ENCODE results near the gene EYA2.

EYA2 gene

DNA sequence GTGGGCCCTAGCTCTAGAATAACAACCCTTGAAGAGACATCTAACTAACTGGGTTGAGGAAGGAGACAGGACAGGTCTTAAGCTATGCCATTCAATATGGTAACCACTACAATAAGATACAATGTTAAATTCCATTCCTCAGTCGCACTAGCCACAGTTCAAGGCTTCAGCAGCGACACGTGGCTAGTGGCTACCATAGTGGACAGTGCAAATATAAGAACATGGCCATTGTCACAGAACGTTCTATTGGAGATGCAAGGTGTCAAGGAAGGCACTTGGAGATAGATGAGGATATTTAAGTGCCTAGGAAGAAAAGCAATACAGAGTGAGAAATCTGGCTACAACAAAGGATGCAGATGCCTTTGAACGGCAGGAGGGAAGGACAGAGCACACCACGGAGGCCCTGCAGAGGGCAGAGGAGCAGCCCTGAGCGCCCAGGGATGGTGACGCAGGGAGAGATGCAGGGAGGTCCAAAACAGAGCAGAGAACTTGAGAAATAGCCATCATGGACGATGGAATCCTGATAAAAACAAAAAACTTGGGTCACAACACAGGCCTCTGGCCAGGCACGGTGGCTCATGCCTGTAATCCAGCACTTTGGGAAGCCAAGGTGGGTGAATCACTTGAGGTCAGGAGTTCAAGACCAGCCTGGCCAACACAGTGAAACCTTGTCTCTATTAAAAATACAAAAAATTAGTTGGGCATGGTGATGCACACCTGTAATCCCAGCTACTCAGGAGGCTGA, 321.2 kb downstream of the EYA2 start:
- DNase-seq (ENCODE audit: insufficient read length) = no peak
- FAIRE-seq = no peak
- TF ChIP-seq POLR2AphosphoS5 (IDR thresholded peaks at IDR 0.05; ENCODE audit: low read depth, low read length) = no peak

DNA sequence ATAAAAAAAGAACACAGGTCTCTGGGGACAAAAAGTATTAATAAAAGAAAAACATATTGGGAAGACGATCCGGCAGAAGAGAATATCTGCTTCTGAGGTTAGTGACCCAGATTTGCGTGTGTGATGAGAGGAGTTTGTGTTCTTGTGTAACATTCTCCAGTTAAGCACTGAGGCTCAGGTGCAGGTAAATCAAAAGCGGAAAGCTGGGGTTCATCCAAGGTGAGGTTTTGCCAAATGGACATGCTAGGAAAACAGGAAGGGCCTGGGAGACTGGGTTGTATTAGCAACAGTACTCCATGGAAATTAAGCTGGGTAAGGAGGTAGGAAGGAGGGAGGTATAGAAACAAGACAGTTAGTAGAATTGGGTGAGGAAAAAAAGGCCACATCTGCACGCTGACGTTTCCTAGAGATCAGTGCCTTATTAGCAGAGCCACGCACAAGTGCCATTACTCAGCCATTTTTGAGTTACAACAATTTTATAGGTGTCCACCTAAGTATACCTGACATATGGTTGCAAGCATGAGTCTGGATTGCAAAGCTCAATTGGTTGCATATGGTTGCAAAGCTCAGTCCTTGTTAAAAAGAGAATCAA, 322.3 kb downstream of the EYA2 start:
- no peak for FAIRE-seq
- no peak for DNase-seq (ENCODE audit: insufficient read length)
- TF ChIP-seq POLR2AphosphoS5 (IDR thresholded peaks at IDR 0.05; ENCODE audit: low read depth, low read length) (no peak), POLR2A (IDR thresholded peaks at IDR 0.05; ENCODE audit: low read depth, low read length) (no peak), TAF1 (IDR thresholded peaks at IDR 0.05; ENCODE audit: borderline replicate concordance, low read depth, low read length) (no peak)

DNA sequence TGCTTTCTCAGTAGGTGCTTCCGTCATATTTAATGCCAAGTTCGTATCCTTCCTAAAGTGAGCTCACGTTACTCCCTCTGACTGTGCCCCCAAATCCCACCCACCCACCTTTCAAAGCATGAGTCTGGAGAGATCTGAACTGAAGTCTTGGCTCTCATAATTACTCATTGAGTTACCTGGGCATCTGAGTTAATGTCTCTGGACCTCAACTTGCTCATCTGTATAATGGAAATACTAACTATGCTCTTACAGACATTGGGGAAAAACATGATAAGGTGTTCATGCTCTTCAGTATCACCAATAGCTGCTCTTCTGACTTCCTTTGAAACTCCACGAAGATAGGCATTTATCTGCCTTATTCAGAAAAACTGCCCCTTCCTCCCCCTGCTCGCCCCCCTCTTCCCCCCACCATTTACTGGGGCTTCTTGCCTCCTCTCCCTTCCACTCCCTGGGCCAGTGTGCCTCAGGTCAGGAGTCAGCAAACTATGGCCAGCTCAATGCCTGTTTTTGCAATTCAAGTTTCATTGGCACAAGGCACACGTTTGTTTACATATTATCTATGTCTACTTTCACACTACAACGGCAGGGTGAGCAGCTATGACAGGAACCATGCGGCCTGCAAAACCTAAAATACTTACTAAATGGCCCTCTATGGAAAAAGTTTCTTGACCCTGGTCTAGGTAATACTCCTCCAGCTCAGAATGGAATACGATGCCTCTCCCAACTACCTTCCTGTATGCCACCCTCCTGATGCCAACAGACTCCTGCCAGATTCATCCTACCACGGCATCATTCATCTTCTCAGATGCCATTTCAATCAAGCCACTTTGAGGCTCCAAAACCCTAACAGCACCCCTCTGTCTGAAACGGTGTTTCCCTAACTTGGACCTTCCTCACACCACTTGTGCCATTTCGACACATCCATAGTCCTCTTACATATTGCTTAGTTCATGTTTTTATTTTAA, 323.1 kb downstream of the EYA2 start:
- DNase-seq (ENCODE audit: insufficient read length) = no peak
- TF ChIP-seq TAF1 (IDR thresholded peaks at IDR 0.05; ENCODE audit: borderline replicate concordance, low read depth, low read length) (no peak), POLR2AphosphoS5 (IDR thresholded peaks at IDR 0.05; ENCODE audit: low read depth, low read length) (no peak), POLR2A (IDR thresholded peaks at IDR 0.05; ENCODE audit: low read depth, low read length) (no peak)
- FAIRE-seq = no peak

DNA sequence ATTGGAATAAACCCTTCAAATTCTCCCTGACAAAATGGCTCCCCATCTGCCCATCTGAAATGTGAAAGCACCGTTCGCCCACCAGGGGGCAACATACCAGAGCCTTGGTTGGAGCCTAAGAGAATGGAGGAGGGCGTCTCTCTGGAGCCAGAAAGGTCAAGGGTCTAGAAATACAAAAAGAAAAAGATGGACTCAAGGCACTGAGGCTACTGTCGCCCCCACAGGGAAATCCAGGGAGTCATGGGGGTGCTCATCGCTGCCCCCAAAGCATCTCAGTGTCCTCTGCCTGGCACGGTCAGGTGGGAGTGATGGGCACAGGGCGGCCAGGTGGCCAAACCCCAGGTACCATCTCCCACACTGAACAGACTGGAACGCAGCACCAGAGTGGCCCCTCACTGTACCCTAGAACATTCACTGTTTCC, 325.5 kb downstream of the EYA2 start:
- peak; percentile 49 for DNase-seq (ENCODE audit: insufficient read length)
- no peak for FAIRE-seq
- TF ChIP-seq POLR2AphosphoS5 (IDR thresholded peaks at IDR 0.05; ENCODE audit: low read depth, low read length) (no peak), POLR2A (IDR thresholded peaks at IDR 0.05; ENCODE audit: low read depth, low read length) (no peak), TAF1 (IDR thresholded peaks at IDR 0.05; ENCODE audit: borderline replicate concordance, low read depth, low read length) (no peak)

DNA sequence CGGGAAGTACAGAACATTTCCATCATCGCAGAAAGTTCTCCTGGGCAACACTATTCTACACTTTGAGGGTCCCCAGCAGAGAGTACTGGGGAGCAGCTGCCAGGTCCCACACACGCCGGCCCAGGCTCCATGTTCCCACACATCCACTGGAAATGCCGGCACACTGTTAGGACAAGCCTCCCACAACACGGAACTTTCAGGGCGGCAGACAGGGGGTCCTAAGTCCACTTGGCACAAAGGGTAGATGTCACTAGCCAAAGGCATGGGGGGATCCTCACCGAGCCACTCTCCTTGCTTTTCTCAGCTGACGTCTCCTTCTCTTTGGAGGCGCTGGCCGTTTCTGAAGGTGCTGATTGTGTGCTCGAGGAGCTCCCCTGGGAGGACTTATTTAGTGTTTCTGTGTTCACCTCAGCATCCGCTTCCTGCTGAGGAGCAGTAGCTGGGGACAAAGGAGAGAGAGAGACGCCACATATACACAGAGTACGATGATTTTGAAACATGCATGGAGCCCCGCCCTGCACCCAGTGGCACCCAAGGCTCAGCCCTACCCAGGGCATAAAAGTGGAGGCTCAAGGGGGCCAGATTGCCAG, 326.5 kb downstream of the EYA2 start:
- DNase-seq (ENCODE audit: insufficient read length) = no peak
- no peak for FAIRE-seq
- no peak for TF ChIP-seq POLR2AphosphoS5 (IDR thresholded peaks at IDR 0.05; ENCODE audit: low read depth, low read length)
- TF ChIP-seq POLR2A (IDR thresholded peaks at IDR 0.05; ENCODE audit: low read depth, low read length) = no peak
- TF ChIP-seq TAF1 (IDR thresholded peaks at IDR 0.05; ENCODE audit: borderline replicate concordance, low read depth, low read length) = no peak

DNA sequence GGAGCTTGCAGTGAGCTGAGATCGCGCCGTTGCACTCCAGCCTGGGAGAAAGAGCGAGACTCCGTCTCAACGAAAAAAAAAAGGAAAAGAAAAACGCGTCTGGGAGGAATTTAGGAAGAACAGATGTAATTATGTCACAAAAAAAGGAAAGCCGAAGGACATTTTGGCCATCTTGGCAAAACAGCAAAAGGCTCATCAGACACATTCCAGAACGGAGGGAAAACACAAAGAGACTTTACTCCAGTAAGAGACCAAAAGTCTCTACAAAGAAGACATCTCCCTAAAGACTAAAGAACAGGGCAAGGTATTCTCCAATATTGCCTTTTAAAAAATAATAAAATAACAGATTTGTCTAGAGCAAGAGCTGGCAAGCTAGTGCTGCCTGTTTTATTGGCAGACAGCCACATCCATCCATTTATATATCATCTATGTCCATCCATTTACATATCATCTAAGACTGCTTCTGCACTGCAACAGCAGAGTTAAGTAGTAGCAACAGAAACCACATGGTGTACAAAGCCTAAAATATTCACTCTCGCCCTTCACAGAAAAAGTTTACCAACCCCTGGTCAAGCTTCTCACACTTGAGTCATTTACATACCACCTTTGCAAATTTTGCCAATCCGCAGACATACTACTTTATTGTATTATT, 328.0 kb downstream of the EYA2 start:
- no peak for FAIRE-seq
- no peak for DNase-seq (ENCODE audit: insufficient read length)
- TF ChIP-seq POLR2A (IDR thresholded peaks at IDR 0.05; ENCODE audit: low read depth, low read length) = no peak
- TF ChIP-seq TAF1 (IDR thresholded peaks at IDR 0.05; ENCODE audit: borderline replicate concordance, low read depth, low read length) = no peak
- TF ChIP-seq POLR2AphosphoS5 (IDR thresholded peaks at IDR 0.05; ENCODE audit: low read depth, low read length) = no peak

DNA sequence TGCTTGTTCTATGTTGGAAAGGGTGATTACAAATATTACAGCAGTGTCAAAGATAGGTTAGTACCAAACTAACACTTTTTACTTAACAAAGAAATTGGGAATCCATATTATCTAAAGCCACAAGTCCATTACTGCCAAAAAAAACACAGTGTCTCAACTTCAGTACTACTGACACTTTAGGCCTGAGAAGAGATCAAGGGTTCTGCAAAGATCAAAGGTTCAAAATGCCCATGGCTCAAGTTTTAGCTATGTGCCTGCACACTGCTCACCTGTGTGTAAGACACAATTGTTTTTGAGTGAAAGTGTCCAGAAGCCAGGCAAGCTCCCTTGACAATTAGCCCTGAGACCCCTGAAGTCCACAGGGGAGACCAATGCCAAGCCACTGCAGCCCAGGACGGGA, 329.3 kb downstream of the EYA2 start:
- FAIRE-seq = no peak
- TF ChIP-seq POLR2AphosphoS5 (IDR thresholded peaks at IDR 0.05; ENCODE audit: low read depth, low read length) = no peak
- no peak for TF ChIP-seq TAF1 (IDR thresholded peaks at IDR 0.05; ENCODE audit: borderline replicate concordance, low read depth, low read length)
- TF ChIP-seq POLR2A (IDR thresholded peaks at IDR 0.05; ENCODE audit: low read depth, low read length) = no peak
- DNase-seq (ENCODE audit: insufficient read length) = no peak

DNA sequence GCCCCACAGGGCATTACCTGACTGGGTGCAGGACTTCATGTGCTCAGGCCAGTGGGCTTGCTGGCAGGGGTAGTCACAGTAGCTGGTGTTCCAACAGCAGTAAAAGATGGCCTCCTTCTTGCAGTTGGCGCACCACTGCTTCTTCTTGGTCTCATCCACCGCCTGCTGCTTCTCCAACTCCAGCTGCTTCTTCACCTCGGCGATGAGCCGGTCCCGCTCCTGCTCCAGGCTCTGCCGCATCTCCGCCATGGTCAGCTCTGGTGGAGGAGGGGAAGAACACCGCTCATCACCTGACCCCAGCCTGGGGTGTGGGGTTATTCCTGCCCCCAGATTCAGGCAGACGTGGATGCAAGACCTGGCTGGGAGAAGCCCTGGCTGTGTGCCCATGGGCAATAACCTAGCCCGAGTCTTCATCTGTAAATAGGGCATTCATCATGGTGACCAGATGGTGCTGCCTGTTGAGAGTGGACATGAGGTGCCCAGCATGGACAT, 329.7 kb downstream of the EYA2 start:
- TF ChIP-seq TAF1 (IDR thresholded peaks at IDR 0.05; ENCODE audit: borderline replicate concordance, low read depth, low read length) (no peak), POLR2A (IDR thresholded peaks at IDR 0.05; ENCODE audit: low read depth, low read length) (no peak), POLR2AphosphoS5 (IDR thresholded peaks at IDR 0.05; ENCODE audit: low read depth, low read length) (no peak)
- DNase-seq (ENCODE audit: insufficient read length) = no peak
- FAIRE-seq = no peak

DNA sequence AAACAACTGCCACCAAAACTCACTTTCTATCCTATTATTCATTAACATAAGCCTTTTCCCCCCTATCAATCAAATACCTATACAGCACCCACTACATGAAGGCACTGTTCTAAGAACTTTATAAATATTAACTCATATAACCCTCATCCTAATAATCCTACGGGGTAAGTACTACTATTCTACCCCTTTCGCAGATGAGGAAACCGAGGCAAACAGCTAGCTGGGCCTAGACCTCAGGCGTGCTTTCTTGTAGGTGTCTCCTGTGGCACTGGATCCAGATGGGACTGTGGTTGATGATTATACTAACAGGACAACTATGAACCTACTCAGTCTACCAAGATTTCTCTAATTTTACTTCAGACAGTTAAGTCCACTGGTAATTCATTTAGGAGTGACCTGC, 330.2 kb downstream of the EYA2 start:
- FAIRE-seq (no peak), DNase-seq (ENCODE audit: insufficient read length) (no peak)
- TF ChIP-seq POLR2A (IDR thresholded peaks at IDR 0.05; ENCODE audit: low read depth, low read length) (no peak), POLR2AphosphoS5 (IDR thresholded peaks at IDR 0.05; ENCODE audit: low read depth, low read length) (no peak), TAF1 (IDR thresholded peaks at IDR 0.05; ENCODE audit: borderline replicate concordance, low read depth, low read length) (no peak)

DNA sequence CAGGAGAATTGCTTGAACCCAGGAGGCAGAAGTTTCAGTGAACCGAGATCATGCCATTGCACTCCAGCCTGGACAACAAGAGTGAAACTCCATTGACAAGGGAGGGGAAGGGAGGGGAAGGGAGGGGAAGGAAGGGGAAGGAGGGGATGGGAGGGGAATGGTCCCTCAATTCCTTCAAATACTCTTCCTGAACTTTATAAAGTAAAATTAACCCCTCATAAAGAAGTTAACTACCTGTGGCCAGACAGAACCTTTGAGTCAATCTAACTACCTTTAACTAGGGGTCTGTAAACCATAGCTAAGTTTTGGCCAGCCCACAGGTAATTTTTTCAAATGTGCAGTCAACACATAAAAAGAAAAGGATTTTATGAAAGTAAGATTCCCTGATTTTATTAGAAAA, 330.8 kb downstream of the EYA2 start:
- DNase-seq (ENCODE audit: insufficient read length) = no peak
- no peak for TF ChIP-seq TAF1 (IDR thresholded peaks at IDR 0.05; ENCODE audit: borderline replicate concordance, low read depth, low read length)
- no peak for TF ChIP-seq POLR2A (IDR thresholded peaks at IDR 0.05; ENCODE audit: low read depth, low read length)
- TF ChIP-seq POLR2AphosphoS5 (IDR thresholded peaks at IDR 0.05; ENCODE audit: low read depth, low read length) = no peak
- no peak for FAIRE-seq

DNA sequence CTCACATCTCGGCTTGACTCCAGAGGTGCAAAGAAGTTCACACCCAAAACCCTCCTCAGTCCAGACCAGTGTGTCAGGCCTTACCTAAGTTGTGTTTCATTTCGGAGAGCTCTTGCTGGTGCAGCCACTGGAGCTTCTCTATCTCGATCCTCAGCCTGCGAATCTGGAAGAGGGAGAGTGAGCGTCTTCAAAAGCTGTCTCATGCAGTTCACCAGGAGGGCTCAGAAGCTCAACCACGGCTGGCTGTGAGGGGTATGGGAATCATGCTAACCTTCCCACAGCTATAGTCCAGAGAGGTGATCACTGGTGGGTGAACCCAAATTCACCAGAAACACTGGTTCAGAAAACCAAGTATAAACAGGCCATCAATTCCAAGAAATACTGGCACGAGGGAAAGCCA, 332.5 kb downstream of the EYA2 start:
- no peak for TF ChIP-seq POLR2AphosphoS5 (IDR thresholded peaks at IDR 0.05; ENCODE audit: low read depth, low read length)
- TF ChIP-seq POLR2A (IDR thresholded peaks at IDR 0.05; ENCODE audit: low read depth, low read length) = no peak
- no peak for TF ChIP-seq TAF1 (IDR thresholded peaks at IDR 0.05; ENCODE audit: borderline replicate concordance, low read depth, low read length)
- FAIRE-seq (no peak), DNase-seq (ENCODE audit: insufficient read length) (no peak)
